Fibroblast of lung (primary cell): ENCODE results near the gene SF3B5.

Experiments
- EZH2 ChIP-seq: IDR thresholded peaks from 2 replicates; pipeline ENCODE4 v1.5.1; 2012; ENCODE audit warnings: low read length, control low read depth, mild to moderate bottlenecking; ENCODE audit errors: missing control alignments
- TF ChIP-seq, protein P1 (sequence below), 2 donors: IDR thresholded peaks in 1 of 2; conservative IDR thresholded peaks in 1 of 2; 1 replicate in 1 of 2; 2 replicates in 1 of 2; pipeline ENCODE4 v1.5.1; 2011 to 2012; ENCODE audit warnings: low read length in 2 of 2, control low read depth in 1 of 2, inconsistent platforms in 1 of 2, low read depth in 1 of 2, mild to moderate bottlenecking in 1 of 2

DNA sequence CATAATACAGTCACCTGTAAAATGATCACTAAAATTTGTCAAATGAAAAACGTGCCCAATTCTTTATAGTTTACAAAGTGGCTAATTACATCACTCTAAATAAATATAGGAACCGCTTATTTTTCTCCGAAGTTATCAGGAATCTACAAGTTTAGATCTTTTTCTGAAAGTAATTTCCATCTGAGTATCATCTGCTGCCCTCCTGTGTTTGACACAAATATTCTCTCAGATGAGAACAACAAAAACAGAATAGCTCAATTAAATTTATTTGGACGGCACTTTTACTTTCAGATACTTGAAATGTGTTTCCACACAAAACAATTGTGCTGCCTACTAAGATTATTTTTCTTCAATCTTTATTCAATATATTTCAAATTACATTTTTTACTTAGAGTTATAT, 5.0 kb downstream of the SF3B5 start:
- TF ChIP-seq, protein P1, sequence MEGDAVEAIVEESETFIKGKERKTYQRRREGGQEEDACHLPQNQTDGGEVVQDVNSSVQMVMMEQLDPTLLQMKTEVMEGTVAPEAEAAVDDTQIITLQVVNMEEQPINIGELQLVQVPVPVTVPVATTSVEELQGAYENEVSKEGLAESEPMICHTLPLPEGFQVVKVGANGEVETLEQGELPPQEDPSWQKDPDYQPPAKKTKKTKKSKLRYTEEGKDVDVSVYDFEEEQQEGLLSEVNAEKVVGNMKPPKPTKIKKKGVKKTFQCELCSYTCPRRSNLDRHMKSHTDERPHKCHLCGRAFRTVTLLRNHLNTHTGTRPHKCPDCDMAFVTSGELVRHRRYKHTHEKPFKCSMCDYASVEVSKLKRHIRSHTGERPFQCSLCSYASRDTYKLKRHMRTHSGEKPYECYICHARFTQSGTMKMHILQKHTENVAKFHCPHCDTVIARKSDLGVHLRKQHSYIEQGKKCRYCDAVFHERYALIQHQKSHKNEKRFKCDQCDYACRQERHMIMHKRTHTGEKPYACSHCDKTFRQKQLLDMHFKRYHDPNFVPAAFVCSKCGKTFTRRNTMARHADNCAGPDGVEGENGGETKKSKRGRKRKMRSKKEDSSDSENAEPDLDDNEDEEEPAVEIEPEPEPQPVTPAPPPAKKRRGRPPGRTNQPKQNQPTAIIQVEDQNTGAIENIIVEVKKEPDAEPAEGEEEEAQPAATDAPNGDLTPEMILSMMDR (conservative IDR thresholded peaks at IDR 0.05 in 1 of 2, IDR thresholded peaks at IDR 0.05 in 1 of 2; ENCODE audit: low read depth in 1 of 2, low read length in 2 of 2), result no peak
- no peak for TF ChIP-seq EZH2
